Smooth muscle cell of the coronary artery (primary cell): ENCODE measurements around the gene IFNA14. TPM values are rescaled to one million over a fixed set of nuclear protein-coding genes. Genes with fewer than 3 reads are reported as not detected.

Experiments used
- total RNA-seq: library from RNA; depleted of rRNA; stranded (reverse); fragments of >200 nt; gene quantifications from 2 replicates; pipeline ENCODE4 v1.2.3, GENCODE V29; 2014; ENCODE audit warnings: low replicate concordance

Gene IFNA14
- total RNA-seq: not detected in 2 replicates

DNA sequence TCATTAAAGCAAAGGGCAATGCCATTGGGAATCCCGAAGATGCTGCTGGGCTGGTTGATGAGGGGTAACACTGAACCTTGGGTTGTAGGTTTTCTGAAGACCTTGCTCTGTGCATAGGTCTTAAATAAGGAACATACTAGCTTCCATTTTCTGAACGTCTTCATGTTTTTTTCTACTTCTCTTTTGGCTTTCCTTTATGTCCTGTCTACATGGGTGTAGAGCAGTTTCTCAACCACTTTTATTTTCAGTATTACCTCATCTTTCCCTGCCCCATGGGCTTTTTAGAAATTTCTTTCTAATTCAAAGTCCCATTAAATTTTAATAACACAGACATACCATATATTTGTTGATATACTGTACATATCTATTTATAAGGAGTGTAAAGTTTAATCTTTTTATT lies at the start of gene IFNA14:
TSS of gene IFNA14 (minus strand) at position 95 of the 400 bp plus-strand sequence. CDS start at position 25, 70 bp downstream.

GRCh38 chr9:21228122-21228521 lies 11.7 kb downstream of the IFNA14 start, which contains the start of gene IFNA17:
Gene IFNA17 (minus strand): TSS chr9:21228222. CDS start chr9:21228173, 49 bp downstream.

DNA sequence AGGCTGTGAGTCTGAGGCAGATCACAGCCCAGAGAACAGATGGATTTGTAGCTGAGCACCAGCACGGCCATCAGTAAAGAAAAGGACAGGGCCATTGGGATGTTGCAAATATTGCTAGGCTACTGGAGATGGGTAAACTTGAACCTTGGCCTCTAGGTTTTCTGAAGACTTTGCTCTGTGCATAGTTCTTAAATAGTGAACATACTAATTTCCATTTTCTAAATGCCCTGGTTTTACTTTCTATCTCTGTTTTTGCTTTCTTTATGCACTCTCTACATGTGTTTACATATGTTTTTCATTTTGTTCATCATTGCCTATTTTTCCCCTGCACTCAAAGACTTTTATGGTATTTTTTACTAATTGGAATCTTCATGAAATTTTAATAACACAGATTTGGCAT lies 22.6 kb downstream of the IFNA14 start, which contains the start of gene IFNA16:
TSS of gene IFNA16 (minus strand) at position 101 of the 400 bp plus-strand sequence. CDS start at position 95, 6 bp downstream.

GRCh38 chr9:21207043-21207442 lies 32.8 kb downstream of the IFNA14 start, which contains the start of gene IFNA10:
Gene IFNA10 (minus strand): TSS chr9:21207143. CDS start chr9:21207097, 46 bp downstream.

GRCh38 chr9:21202105-21202504 lies 37.7 kb downstream of the IFNA14 start, which contains the start of gene IFNA7:
Gene IFNA7 (minus strand): TSS chr9:21202205. CDS start chr9:21202165, 40 bp downstream.

Other genes with a start within 250 kb of the IFNA14 start
- 1.4 and 2.6 TPM in 2 replicates for gene HACD4, start 208.4 kb downstream of the IFNA14 start, total RNA-seq
- not detected in 2 replicates for gene IFNB1, start 162.1 kb downstream of the IFNA14 start, total RNA-seq
- not detected in 2 replicates for gene IFNW1, start 98.2 kb downstream of the IFNA14 start, total RNA-seq
- gene IFNA21, start 73.3 kb downstream of the IFNA14 start, total RNA-seq: not detected in 2 replicates
- gene IFNA4, start 52.4 kb downstream of the IFNA14 start, total RNA-seq: not detected in 2 replicates
- gene IFNA7, start 37.8 kb downstream of the IFNA14 start, total RNA-seq: not detected in 2 replicates
- gene IFNA10, start 32.9 kb downstream of the IFNA14 start, total RNA-seq: not detected in 2 replicates
- not detected in 2 replicates for gene IFNA16, start 22.7 kb downstream of the IFNA14 start, total RNA-seq
- not detected in 2 replicates for gene IFNA17, start 11.8 kb downstream of the IFNA14 start, total RNA-seq
- gene IFNA5, start 65.3 kb upstream of the IFNA14 start, total RNA-seq: not detected in 2 replicates
- gene KLHL9, start 95.4 kb upstream of the IFNA14 start, total RNA-seq: 25.9 and 31.9 TPM in 2 replicates
- gene IFNA6, start 110.9 kb upstream of the IFNA14 start, total RNA-seq: not detected in 2 replicates
- not detected in 2 replicates for gene IFNA13, start 128.1 kb upstream of the IFNA14 start, total RNA-seq
- not detected in 2 replicates for gene IFNA2, start 145.4 kb upstream of the IFNA14 start, total RNA-seq
- gene IFNA8, start 169.1 kb upstream of the IFNA14 start, total RNA-seq: not detected in 2 replicates
- not detected in 2 replicates for gene IFNA1, start 200.4 kb upstream of the IFNA14 start, total RNA-seq
- gene IFNE, start 242.3 kb upstream of the IFNA14 start, total RNA-seq: 2.2 and 4.4 TPM in 2 replicates